Measurements from ENCODE around the gene HIPK3. TPM values are rescaled to one million over a fixed set of nuclear protein-coding genes. Genes with fewer than 3 reads are reported as not detected.

The HIPK3 gene
- total RNA-seq, 4 donors from 2014 or later, result 89.1 to 118 (median 107) TPM

DNA sequence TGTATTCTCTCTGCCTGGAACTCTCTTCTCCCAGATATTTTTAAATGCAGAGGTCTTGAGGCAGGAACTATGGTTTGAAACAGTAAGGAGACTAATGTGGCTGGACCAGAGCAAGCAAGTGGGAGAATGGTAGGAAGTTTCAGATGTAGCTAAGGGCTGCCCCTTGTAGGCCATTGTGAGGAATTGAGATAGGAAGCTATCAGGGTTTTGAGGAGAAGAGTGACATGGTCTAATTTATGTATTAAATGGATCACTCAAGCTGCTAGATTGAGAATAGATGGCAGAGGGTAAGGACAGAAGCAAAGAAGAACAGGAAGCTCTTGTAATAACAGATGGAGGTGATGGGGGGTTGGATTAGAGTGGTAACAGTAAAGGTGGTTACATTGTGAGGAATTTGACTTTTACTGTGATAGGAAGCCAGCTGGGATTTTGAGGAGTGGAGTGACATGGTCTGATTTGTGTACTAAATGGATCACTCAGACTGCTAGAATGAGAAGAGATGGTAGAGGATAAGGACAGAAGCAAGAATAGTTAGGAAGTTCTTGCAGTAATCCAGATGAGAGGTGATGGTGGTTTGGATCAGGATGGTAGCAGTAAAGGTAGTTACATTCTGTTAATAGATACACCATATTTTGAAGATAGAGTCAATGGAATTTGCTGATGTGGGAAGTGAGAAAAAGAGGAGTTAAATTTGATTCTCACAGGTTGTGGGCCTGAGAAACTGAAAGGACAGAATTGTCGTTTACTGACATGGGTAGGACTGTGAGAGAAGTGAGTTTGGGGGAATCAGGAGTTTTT is 63.0 kb downstream of the HIPK3 start:
- 61 to 83% methylated on average over 1 of the region's 1 CpG for WGBS, 2 donors
- H3K4me3 ChIP-seq (ENCODE audit: low read depth, poor library complexity, severe bottlenecking), result no peak overlapping the region
- no peak for DNase-seq (ENCODE audit: low spot score in 2 of 2)
- no peak for TF ChIP-seq CTCF (IDR thresholded peaks at IDR 0.05)
- intact Hi-C loops (cut with DNase I; ENCODE audit: low total_unique reads), result loop anchor here (10.0 kb wide), 1 partner anchor 155 kb away; the partner anchor contains the start of gene CSTF3

DNA sequence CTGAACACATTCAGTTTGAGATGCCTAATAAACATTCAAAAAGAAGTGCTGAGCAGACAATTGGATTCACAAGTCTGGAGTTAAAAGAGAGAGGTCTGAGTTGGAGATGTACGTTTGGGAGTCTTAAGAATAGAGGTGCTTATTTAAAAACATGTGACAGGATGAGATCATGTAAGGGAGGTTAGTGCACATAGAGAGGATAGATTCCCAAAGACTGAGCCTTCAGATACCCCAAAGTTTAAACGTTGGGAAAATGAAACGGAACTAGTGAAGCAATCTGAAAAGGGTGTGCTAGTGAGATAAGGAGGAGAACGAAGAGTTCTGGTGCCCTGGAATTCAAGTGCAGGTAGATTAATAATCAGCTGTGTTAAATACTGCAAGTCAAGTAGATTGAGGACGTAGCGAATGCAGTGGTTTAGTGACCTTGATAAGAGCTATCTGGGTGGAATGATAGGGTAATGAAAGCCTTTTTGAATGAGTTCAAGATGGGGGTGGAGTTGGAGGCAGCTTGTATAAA is 63.7 kb downstream of the HIPK3 start:
- 62 to 65% methylated on average over 6 of the region's 6 CpGs for WGBS, 2 donors
- H3K4me3 ChIP-seq (ENCODE audit: low read depth, poor library complexity, severe bottlenecking), result no peak overlapping the region
- no peak for DNase-seq (ENCODE audit: low spot score in 2 of 2)
- no peak for TF ChIP-seq POLR2A (IDR thresholded peaks at IDR 0.05)
- TF ChIP-seq CTCF (IDR thresholded peaks at IDR 0.05), result no peak
- intact Hi-C loops (cut with DNase I; ENCODE audit: low total_unique reads), result loop anchor here (10.0 kb wide), 1 partner anchor 156 kb away; the partner anchor contains the start of gene CSTF3

GRCh38 chr11:33321422-33321821 is 64.2 kb downstream of the HIPK3 start:
- TF ChIP-seq POLR2A (IDR thresholded peaks at IDR 0.05), result no peak
- no peak for TF ChIP-seq CTCF (IDR thresholded peaks at IDR 0.05)
- intact Hi-C loops (cut with DNase I; ENCODE audit: low total_unique reads), result loop anchor here (10.0 kb wide), 1 partner anchor 157 kb away; the partner anchor contains the start of gene CSTF3
- DNase-seq (ENCODE audit: low spot score in 2 of 2), result no peak
- H3K4me3 ChIP-seq (ENCODE audit: low read depth, poor library complexity, severe bottlenecking), result no peak overlapping the region

DNA sequence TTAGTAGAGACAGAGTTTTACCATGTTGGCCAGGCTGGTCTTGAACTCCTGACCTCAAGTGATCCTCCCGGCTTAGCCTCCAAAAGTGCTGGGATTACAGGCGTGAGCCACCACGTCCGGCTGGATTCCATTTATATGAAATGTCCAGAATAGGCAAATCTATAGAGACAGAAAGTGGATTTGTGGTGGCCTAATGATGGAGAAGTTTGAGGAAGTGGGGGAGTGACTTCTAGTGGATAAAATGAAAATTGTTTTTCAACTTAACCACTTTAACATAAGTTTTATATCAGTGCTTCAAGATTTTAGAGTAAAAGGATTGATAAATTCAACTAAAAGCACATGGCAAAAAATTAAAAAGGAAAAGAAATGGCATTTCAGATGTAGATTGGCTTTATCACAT is 66.2 kb downstream of the HIPK3 start:
- no peak overlapping the region for H3K4me3 ChIP-seq (ENCODE audit: low read depth, poor library complexity, severe bottlenecking)
- no peak for DNase-seq (ENCODE audit: low spot score in 2 of 2)
- no peak for TF ChIP-seq CTCF (IDR thresholded peaks at IDR 0.05)
- TF ChIP-seq POLR2A (IDR thresholded peaks at IDR 0.05), result no peak
- 97% methylated on average over 4 of the region's 4 CpGs for WGBS, 2 donors
- intact Hi-C loops (cut with DNase I; ENCODE audit: low total_unique reads), result loop anchor here (10.0 kb wide), 1 partner anchor 159 kb away; the partner anchor contains the start of gene CSTF3

DNA sequence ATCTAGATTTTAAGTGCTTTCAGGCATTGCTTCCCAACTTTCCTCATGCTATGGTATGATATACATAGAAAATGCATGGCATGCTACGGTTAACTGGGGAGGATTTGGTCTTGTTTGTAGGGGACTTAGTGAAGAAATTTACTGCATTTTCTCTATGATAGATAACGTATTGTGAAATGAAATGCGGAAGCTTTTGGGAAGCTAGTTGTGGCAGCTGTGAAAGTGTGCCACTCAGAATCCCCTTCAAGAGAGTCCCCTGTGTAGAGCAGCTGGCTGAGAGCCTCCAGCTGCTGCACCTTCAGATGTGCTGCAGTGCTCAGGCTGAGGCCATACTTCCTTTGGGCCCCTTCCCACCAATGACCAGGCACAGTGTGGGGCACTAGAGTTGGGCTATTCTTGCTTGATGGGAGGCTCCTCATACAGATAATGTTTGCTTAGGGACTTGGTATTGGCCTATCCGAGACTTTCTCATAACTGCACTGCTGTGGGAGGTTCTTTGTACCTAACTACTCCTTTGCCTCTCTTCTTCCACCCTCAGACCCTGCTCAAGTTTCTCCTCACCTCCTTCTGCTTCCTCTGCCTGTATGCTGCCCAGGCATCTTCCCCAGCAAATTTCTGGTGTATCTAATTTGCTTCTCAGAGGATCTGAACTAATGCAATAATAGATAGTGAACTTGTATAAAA is 67.3 kb downstream of the HIPK3 start:
- 80 to 85% methylated on average over 4 of the region's 4 CpGs for WGBS, 2 donors
- DNase-seq (ENCODE audit: low spot score in 2 of 2), result no peak
- intact Hi-C loops (cut with DNase I; ENCODE audit: low total_unique reads), result loop anchor here (10.0 kb wide), 1 partner anchor 160 kb away; the partner anchor contains the start of gene CSTF3
- TF ChIP-seq POLR2A (IDR thresholded peaks at IDR 0.05) (no peak), CTCF (IDR thresholded peaks at IDR 0.05) (no peak)
- no peak overlapping the region for H3K4me3 ChIP-seq (ENCODE audit: low read depth, poor library complexity, severe bottlenecking)
